Measurements from ENCODE around the gene SORL1.
"Not testable (repeated sequence)": the region's sequence is repeated elsewhere in the genome, so short reads cannot be mapped to it uniquely, and the experiment has no call there.

SORL1 gene

GRCh38 chr11:121569332-121570299, 117.5 kb downstream of the SORL1 start:
- DNase-seq: not testable (repeated sequence)

- no peak for DNase-seq
These were observed 118.3 kb downstream of the SORL1 start for GRCh38 chr11:121570453-121570852.

GRCh38 chr11:121571506-121571905, 119.4 kb downstream of the SORL1 start:
- no peak for DNase-seq

- DNase-seq: no peak
These were observed 120.5 kb downstream of the SORL1 start for GRCh38 chr11:121572571-121573059.

- no peak for DNase-seq
These were observed 122.7 kb downstream of the SORL1 start for GRCh38 chr11:121574801-121575200.

GRCh38 chr11:121575250-121575962, 123.3 kb downstream of the SORL1 start:
- no peak for DNase-seq

- DNase-seq: no peak
These were observed 123.8 kb downstream of the SORL1 start for GRCh38 chr11:121575963-121576290.

GRCh38 chr11:121576531-121576930, 124.4 kb downstream of the SORL1 start:
- DNase-seq: no peak

- DNase-seq: no peak
These were observed 125.2 kb downstream of the SORL1 start for GRCh38 chr11:121577106-121577848.

GRCh38 chr11:121578251-121578976, 126.3 kb downstream of the SORL1 start:
- no peak for DNase-seq

GRCh38 chr11:121580154-121580553, 128.0 kb downstream of the SORL1 start:
- no peak for DNase-seq

GRCh38 chr11:121581607-121582006, 129.5 kb downstream of the SORL1 start:
- no peak for DNase-seq

GRCh38 chr11:121582296-121582695, 130.2 kb downstream of the SORL1 start:
- DNase-seq: peak; percentile 13

GRCh38 chr11:121583825-121584224, 131.7 kb downstream of the SORL1 start:
- no peak for DNase-seq

GRCh38 chr11:121586750-121587149, 134.6 kb downstream of the SORL1 start:
- no peak for DNase-seq

GRCh38 chr11:121587182-121587581, 135.1 kb downstream of the SORL1 start:
- DNase-seq: no peak

- DNase-seq: no peak
These were observed 136.6 kb downstream of the SORL1 start for GRCh38 chr11:121588747-121589146.

GRCh38 chr11:121589946-121590537, 137.9 kb downstream of the SORL1 start:
- DNase-seq: no peak

GRCh38 chr11:121590772-121591404, 138.8 kb downstream of the SORL1 start:
- no peak for DNase-seq

GRCh38 chr11:121591405-121592033, 139.4 kb downstream of the SORL1 start:
- peak; percentile 85 for DNase-seq

GRCh38 chr11:121592708-121593107, 140.6 kb downstream of the SORL1 start:
- DNase-seq: no peak

Measured in CD4-positive, alpha-beta T cell treated with Interleukin-10 for 1 hour (primary cell).